GM06990 (cell line): ENCODE results near the gene WDR88.

ENCODE experiments used
- DNase-seq: peaks from one replicate; pipeline ENCODE4 v3.0.0-alpha.2; 2011; ENCODE audit not compliant: insufficient read length; ENCODE audit errors: extremely low read depth
- H3K27me3 ChIP-seq: replicated peaks from 2 replicates; pipeline ENCODE4 v1.6.0; 2011; ENCODE audit warnings: low read length; ENCODE audit not compliant: control insufficient read depth, insufficient read depth
- H3K36me3 ChIP-seq: 2 replicates; pipeline ENCODE4 v1.5.1; 2011; ENCODE audit warnings: low read length; ENCODE audit not compliant: control insufficient read depth, insufficient read depth
- H3K4me3 ChIP-seq: replicated peaks from 2 replicates; pipeline ENCODE4 v1.5.1; 2011; ENCODE audit warnings: low read depth, mild to moderate bottlenecking, control low read depth, low read length
- CTCF ChIP-seq: IDR thresholded peaks from 2 replicates; pipeline ENCODE4 v1.5.1; 2011; ENCODE audit warnings: low read length, control low read depth, mild to moderate bottlenecking, inconsistent platforms; ENCODE audit not compliant: insufficient read depth, poor library complexity, severe bottlenecking

The WDR88 gene

DNA sequence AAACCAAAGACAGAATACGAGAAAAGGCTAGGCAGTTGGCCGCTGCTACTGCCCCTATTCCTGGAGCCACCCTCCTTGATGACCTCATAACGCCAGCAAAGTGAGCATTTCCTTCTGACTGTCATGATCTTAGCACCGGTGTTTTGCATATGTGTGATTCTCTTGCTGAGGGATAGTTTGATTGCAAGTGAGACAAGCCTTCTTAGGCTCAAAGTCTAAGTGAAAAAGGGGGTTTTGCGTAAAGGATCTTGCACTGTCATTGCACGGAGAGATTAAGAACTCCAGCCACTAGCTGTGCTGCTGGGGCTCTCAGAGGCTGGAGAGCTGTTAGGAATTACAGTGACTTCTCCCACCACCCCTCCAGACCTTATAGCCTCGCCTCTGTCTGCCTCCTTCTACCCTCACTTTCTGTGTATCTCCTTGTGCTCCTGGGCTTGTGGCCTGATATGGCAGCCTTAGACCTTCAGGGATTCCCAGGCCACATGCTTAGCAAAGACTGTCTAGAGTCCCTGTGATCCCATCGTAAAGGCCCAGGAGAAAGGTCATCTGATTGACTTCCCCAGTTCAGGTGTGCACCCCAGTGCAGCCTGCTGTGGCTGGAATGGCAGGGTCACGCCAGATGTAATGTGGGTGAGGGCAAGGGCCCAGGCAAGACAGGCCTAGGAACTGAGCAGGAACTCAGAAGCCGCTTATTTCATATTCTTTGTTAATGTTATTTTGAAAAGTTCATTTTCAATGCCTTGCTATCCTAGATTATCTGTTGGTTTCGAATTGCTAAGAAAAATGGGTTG lies 38.3 kb upstream of the WDR88 start:
- H3K36me3 ChIP-seq, result peaks cover 29% of the 10 kb centered on the region
- TF ChIP-seq CTCF, result no peak
- no peak overlapping the region for H3K4me3 ChIP-seq
- H3K27me3 ChIP-seq, result no peaks in the 10 kb centered on the region
- DNase-seq, result no peak

DNA sequence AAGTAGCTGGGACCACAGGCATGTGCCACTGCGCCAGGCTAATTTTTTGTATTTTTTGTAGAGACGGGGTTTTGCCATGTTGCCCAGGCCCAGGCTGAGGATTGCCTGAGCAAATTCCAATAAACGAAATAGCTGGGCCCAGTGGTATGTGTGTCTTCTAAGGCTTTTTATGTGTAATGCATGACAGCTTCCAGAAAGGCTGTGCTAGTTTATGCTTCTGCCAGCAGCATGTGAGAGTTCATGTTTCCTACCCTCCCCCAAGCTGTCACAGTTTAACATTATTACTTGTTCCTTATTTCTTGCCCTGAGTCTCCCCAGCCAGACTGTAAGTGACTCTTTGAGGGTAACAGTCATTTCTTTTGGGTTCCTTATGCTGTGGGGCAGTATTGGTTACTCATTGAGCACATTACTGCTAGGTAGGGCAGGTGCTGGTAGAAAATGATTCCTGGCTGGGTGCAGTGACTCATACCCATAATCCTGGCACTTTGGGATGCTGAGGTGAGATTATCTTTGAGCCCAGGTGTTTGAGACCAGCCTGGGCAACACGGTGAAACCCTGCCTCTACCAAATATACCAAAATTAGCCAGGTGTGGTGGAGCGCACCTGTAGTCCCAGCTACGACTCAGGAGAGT lies 37.4 kb upstream of the WDR88 start:
- no peaks in the 10 kb centered on the region for H3K27me3 ChIP-seq
- H3K4me3 ChIP-seq, result no peak overlapping the region
- TF ChIP-seq CTCF, result no peak
- no peak for DNase-seq
- H3K36me3 ChIP-seq, result peaks cover 29% of the 10 kb centered on the region

- Histone ChIP-seq H3K4me3 (no peak overlapping the region), H3K27me3 (no peaks in the 10 kb centered on the region), H3K36me3 (peaks cover 24% of the 10 kb centered on the region)
- TF ChIP-seq CTCF, result no peak
- no peak for DNase-seq
Observed at GRCh38 chr19:33096005-33096404, 35.9 kb upstream of the WDR88 start.

DNA sequence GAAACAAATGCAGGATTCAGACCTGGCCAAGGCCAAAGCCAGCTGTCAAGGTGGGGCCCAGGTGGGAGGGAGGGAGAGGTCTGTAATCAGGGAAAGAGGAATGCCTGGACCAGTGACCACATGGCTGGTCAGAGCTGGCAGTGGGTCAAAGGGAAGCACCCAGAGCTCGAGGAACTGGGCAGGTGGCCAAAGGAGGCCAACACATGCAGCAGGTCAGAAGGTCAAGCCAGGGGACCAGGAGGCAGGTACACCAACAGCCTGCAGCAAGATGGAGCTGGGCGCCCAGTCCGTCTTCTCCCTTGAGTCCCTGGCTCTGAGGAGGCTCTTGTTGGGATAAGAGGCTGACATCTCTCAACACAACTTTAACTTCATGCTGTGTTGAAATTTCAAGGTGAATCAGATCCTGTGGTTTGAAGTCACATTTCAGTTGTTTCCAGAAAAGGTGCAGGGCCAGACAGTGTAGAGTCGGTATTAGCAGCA lies 33.8 kb upstream of the WDR88 start:
- TF ChIP-seq CTCF, result no peak
- H3K27me3 ChIP-seq, result no peaks in the 10 kb centered on the region
- no peak overlapping the region for H3K4me3 ChIP-seq
- peaks cover 24% of the 10 kb centered on the region for H3K36me3 ChIP-seq
- DNase-seq, result no peak

DNA sequence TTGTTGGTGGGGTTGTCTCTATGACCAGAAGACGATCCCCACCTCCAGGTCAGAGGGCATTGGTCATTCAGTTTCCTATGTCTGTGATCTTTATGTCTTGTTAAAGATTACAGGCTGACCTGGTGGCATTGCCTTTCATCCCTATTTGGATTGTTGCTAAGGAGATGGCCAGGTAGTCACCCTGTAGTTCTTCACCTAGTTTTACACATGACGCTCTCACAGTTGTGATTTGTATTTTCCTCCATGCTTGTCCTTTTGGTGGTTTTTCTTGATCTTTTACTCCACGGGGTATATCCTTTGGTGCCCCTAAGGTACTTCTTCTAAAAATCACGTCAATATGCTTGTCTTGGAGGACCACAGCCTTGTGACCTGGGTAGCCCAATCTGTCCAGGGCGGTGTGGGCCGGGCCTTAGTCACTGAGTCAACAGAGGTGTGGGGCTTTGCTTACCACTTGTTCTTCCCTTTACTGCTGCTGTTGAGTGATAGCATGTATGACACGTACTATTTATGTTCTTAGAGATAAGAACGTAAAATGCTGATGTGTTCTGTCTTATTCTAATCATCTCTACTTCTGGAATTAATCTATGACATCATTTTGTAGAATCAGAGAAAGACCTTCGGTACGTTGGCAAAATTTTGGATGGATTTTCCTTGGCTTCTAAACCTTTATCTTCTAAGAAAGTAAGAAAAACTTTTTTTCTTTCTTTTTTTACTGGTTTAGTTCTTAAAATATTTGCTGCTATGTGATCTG lies 30.8 kb upstream of the WDR88 start:
- DNase-seq, result no peak
- Histone ChIP-seq H3K4me3 (no peak overlapping the region), H3K36me3 (peaks cover 17% of the 10 kb centered on the region), H3K27me3 (no peaks in the 10 kb centered on the region)
- TF ChIP-seq CTCF, result no peak
